Ovary (tissue), 3 donors: ENCODE data around the gene PLCB1.

Source experiments
- CTCF ChIP-seq, 3 donors: fragments of 450-650 bp in 2 of 3; fragments of 200-600 bp in 1 of 3; IDR thresholded peaks; one replicate each; pipeline versions ENCODE4 v1.5.1 to v1.8.0; 2016 to 2022; ENCODE audit warnings: antibody characterized with exemption in 3 of 3, mild to moderate bottlenecking in 1 of 3
- EP300 ChIP-seq: sonication (generic); formaldehyde crosslinking; IDR thresholded peaks from one replicate; pipeline ENCODE4 v1.6.1; 2017; ENCODE audit warnings: antibody characterized with exemption
- POLR2A ChIP-seq: fragments of 450-650 bp; IDR thresholded peaks from one replicate; pipeline ENCODE4 v1.6.1; 2017; ENCODE audit warnings: antibody characterized with exemption, mild to moderate bottlenecking, moderate library complexity
- donor health status: DM: no; HTN: no; CAD: no.

GRCh38 chr20:8557711-8558110 lies 425.6 kb downstream of the PLCB1 start:
- no peak for TF ChIP-seq POLR2A
- TF ChIP-seq CTCF (IDR thresholded peaks at IDR 0.05): no peak
- no peak for TF ChIP-seq EP300
